GM19452 (cell line): Measurements from ENCODE around the gene ATP13A4.

Experiments
- ATAC-seq: cut with Tn5 transposase; IDR thresholded peaks from one replicate; pipeline ENCODE4 v1.9.1; 2021; ENCODE audit not compliant: unreplicated experiment

Gene ATP13A4

GRCh38 chr3:193499801-193500485 lies 54.8 kb downstream of the ATP13A4 start:
- ATAC-seq = no peak

- ATAC-seq = no peak
These were observed 55.4 kb downstream of the ATP13A4 start for GRCh38 chr3:193499136-193499770.

GRCh38 chr3:193498215-193498614 lies 56.5 kb downstream of the ATP13A4 start:
- ATAC-seq = no peak

GRCh38 chr3:193496658-193497057 lies 58.0 kb downstream of the ATP13A4 start:
- ATAC-seq = no peak

- ATAC-seq = no peak
These were observed 63.7 kb downstream of the ATP13A4 start for GRCh38 chr3:193491026-193491425.

- ATAC-seq = no peak
These were observed 64.1 kb downstream of the ATP13A4 start for GRCh38 chr3:193490580-193490979.

GRCh38 chr3:193489949-193490348 lies 64.7 kb downstream of the ATP13A4 start:
- ATAC-seq = no peak

GRCh38 chr3:193488741-193489140 lies 66.0 kb downstream of the ATP13A4 start:
- ATAC-seq = no peak

GRCh38 chr3:193483988-193484539 lies 70.6 kb downstream of the ATP13A4 start:
- ATAC-seq = no peak

GRCh38 chr3:193481436-193481835 lies 73.3 kb downstream of the ATP13A4 start:
- ATAC-seq = no peak

- ATAC-seq = no peak
These were observed 80.2 kb downstream of the ATP13A4 start for GRCh38 chr3:193474446-193474845.

- ATAC-seq = no peak
These were observed 84.0 kb downstream of the ATP13A4 start for GRCh38 chr3:193470710-193471109.

- no peak for ATAC-seq
These were observed 88.6 kb downstream of the ATP13A4 start for GRCh38 chr3:193465992-193466608.

GRCh38 chr3:193464889-193465288 lies 89.8 kb downstream of the ATP13A4 start:
- no peak for ATAC-seq

- ATAC-seq = no peak
These were observed 97.2 kb downstream of the ATP13A4 start for GRCh38 chr3:193457526-193457925.

- no peak for ATAC-seq
These were observed 102.4 kb downstream of the ATP13A4 start for GRCh38 chr3:193452338-193452737.

- no peak for ATAC-seq
These were observed 102.8 kb downstream of the ATP13A4 start for GRCh38 chr3:193451902-193452301.

- ATAC-seq = no peak
These were observed 107.6 kb downstream of the ATP13A4 start for GRCh38 chr3:193446965-193447602.

GRCh38 chr3:193439423-193439822 lies 115.3 kb downstream of the ATP13A4 start:
- ATAC-seq = no peak

- no peak for ATAC-seq
These were observed 135.9 kb downstream of the ATP13A4 start for GRCh38 chr3:193418576-193419373.

GRCh38 chr3:193416629-193417028 lies 138.1 kb downstream of the ATP13A4 start:
- ATAC-seq = no peak
